ENCODE data around the gene ANXA2R.

GRCh38 chr5:42992088-42992879 is 47.8 kb downstream of the ANXA2R start:
- TF ChIP-seq CTCF (IDR thresholded peaks at IDR 0.05) (no peak), EZH2 (IDR thresholded peaks at IDR 0.05; ENCODE audit: borderline replicate concordance, insufficient read depth, low read depth, low read length, poor library complexity, severe bottlenecking) (no peak)
